ENCODE results near the gene ADAMTS5.

The ADAMTS5 gene

DNA sequence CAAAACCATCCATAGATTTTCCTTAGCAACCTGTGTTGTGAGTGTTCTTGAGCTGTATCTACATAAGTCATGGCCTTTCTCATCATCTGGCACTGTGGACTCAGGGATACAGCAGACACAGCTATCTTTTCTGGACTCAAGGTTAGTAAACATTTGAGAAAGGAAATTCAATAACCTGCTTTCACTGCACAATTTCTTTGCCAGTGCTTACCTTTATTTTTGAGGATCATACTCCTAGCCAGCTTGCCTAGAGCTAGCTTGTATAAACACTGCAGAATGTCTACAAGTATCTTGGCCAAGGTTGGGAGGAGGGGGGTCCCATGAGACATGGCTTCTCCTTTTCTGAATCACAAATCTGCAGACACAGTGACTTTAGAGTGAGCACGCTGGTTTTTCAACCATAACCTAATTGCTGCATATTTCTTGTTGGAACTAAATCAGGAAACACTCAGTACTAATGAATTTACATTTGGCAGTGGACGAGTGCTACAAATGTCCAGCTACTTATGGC, 27.2 kb downstream of the ADAMTS5 start:
- no peak overlapping the region for H3K27ac ChIP-seq (replicated peaks)
- no peaks in the 10 kb centered on the region for H3K27me3 ChIP-seq (ENCODE audit: insufficient read depth, poor library complexity, severe bottlenecking)
- DNase-seq (ENCODE audit: low read depth in 1 of 2, low spot score in 1 of 2) = no peak

DNA sequence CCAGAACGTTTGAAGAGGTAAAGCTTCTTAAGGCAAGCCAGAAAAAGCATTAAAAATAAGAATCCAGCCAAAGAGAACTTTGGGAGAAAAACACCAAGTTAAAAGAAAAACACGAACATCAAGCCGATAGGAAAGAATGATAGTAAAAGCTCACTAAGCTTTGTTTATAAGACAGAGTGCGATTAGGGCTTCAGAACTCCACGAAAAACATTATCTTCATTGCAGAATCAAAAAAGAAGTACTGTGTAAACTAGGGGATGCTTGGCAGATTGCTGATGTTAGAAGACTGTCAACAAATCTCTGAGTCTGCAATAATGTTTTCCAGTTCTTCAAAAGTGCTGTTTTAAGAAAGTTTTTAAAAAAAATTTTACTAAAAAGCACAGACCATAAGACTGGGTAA, 30.2 kb downstream of the ADAMTS5 start:
- Histone ChIP-seq H3K27me3 (ENCODE audit: insufficient read depth, poor library complexity, severe bottlenecking) (no peaks in the 10 kb centered on the region), H3K27ac (replicated peaks) (no peak overlapping the region), H3K4me3 (replicated peaks; ENCODE audit: insufficient read depth, low read length) (no peak overlapping the region)
- TF ChIP-seq, protein P1, sequence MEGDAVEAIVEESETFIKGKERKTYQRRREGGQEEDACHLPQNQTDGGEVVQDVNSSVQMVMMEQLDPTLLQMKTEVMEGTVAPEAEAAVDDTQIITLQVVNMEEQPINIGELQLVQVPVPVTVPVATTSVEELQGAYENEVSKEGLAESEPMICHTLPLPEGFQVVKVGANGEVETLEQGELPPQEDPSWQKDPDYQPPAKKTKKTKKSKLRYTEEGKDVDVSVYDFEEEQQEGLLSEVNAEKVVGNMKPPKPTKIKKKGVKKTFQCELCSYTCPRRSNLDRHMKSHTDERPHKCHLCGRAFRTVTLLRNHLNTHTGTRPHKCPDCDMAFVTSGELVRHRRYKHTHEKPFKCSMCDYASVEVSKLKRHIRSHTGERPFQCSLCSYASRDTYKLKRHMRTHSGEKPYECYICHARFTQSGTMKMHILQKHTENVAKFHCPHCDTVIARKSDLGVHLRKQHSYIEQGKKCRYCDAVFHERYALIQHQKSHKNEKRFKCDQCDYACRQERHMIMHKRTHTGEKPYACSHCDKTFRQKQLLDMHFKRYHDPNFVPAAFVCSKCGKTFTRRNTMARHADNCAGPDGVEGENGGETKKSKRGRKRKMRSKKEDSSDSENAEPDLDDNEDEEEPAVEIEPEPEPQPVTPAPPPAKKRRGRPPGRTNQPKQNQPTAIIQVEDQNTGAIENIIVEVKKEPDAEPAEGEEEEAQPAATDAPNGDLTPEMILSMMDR (IDR thresholded peaks at IDR 0.05; ENCODE audit: insufficient read depth, low read length) = no peak
- no peak for TF ChIP-seq GABPA (IDR thresholded peaks at IDR 0.05; ENCODE audit: low read depth)
- no peak for TF ChIP-seq POLR2AphosphoS5 (IDR thresholded peaks at IDR 0.05; ENCODE audit: low read depth)
- no peak for TF ChIP-seq SPI1 (IDR thresholded peaks at IDR 0.05; ENCODE audit: borderline replicate concordance, low read depth)
- TF ChIP-seq, protein P2, sequence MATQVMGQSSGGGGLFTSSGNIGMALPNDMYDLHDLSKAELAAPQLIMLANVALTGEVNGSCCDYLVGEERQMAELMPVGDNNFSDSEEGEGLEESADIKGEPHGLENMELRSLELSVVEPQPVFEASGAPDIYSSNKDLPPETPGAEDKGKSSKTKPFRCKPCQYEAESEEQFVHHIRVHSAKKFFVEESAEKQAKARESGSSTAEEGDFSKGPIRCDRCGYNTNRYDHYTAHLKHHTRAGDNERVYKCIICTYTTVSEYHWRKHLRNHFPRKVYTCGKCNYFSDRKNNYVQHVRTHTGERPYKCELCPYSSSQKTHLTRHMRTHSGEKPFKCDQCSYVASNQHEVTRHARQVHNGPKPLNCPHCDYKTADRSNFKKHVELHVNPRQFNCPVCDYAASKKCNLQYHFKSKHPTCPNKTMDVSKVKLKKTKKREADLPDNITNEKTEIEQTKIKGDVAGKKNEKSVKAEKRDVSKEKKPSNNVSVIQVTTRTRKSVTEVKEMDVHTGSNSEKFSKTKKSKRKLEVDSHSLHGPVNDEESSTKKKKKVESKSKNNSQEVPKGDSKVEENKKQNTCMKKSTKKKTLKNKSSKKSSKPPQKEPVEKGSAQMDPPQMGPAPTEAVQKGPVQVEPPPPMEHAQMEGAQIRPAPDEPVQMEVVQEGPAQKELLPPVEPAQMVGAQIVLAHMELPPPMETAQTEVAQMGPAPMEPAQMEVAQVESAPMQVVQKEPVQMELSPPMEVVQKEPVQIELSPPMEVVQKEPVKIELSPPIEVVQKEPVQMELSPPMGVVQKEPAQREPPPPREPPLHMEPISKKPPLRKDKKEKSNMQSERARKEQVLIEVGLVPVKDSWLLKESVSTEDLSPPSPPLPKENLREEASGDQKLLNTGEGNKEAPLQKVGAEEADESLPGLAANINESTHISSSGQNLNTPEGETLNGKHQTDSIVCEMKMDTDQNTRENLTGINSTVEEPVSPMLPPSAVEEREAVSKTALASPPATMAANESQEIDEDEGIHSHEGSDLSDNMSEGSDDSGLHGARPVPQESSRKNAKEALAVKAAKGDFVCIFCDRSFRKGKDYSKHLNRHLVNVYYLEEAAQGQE (IDR thresholded peaks at IDR 0.05; ENCODE audit: insufficient replicate concordance, low read depth) = no peak
- no peak for DNase-seq (ENCODE audit: low read depth in 1 of 2, low spot score in 1 of 2)

More for the DNA sequence above, 27.2 kb downstream of the ADAMTS5 start:
- no peak for TF ChIP-seq SPI1 (IDR thresholded peaks at IDR 0.05; ENCODE audit: borderline replicate concordance, low read depth)
- H3K4me3 ChIP-seq (replicated peaks; ENCODE audit: insufficient read depth, low read length) = no peak overlapping the region

DNA sequence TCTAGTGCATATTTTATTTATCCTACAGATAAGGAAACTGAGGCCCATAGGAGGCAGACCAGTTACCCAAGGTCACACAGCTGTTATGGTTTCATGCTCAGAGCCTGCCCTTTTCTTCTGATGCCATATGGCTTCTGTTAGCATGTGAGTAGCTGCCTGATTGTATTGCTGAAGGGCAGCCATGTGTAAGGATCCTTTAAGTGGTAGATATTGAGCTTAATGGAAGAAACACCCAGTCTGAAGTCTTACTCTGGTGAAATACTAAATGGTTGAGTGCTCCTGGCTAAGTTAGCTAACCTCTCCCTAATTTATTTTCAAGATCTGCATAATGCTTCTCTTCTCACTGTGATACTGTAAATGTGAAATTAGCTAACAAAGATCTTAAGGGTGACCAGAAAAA, 30.9 kb downstream of the ADAMTS5 start:
- TF ChIP-seq, protein P1 (IDR thresholded peaks at IDR 0.05; ENCODE audit: insufficient read depth, low read length) = no peak
- TF ChIP-seq GABPA (IDR thresholded peaks at IDR 0.05; ENCODE audit: low read depth) (no peak), SPI1 (IDR thresholded peaks at IDR 0.05; ENCODE audit: borderline replicate concordance, low read depth) (no peak), POLR2AphosphoS5 (IDR thresholded peaks at IDR 0.05; ENCODE audit: low read depth) (no peak)
- TF ChIP-seq, protein P2 (IDR thresholded peaks at IDR 0.05; ENCODE audit: insufficient replicate concordance, low read depth) = no peak
- Histone ChIP-seq H3K4me3 (replicated peaks; ENCODE audit: insufficient read depth, low read length) (no peak overlapping the region), H3K27ac (replicated peaks) (no peak overlapping the region), H3K27me3 (ENCODE audit: insufficient read depth, poor library complexity, severe bottlenecking) (no peaks in the 10 kb centered on the region)
- no peak for DNase-seq (ENCODE audit: low read depth in 1 of 2, low spot score in 1 of 2)

DNA sequence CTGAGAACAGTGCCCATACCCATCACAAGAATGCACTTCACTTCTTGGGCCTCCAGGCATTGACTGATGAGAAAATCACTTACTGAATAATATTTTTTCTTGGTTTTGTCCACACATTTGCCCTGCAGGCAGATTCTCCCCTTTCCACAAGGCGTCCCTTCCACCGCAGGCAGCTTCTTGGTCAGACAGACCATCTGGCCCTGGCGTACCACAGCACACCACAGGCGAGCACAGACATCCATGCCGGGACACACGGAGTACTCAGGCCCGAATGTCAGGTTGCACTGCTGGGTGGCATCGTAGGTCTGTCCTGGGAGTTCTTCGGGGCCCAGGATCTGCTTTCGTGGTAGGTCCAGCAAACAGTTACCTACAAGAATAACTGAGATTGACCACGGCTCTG, 32.5 kb downstream of the ADAMTS5 start:
- no peak for DNase-seq (ENCODE audit: low read depth in 1 of 2, low spot score in 1 of 2)
- Histone ChIP-seq H3K27me3 (ENCODE audit: insufficient read depth, poor library complexity, severe bottlenecking) (no peaks in the 10 kb centered on the region), H3K4me3 (replicated peaks; ENCODE audit: insufficient read depth, low read length) (no peak overlapping the region), H3K27ac (replicated peaks) (no peak overlapping the region)
- TF ChIP-seq, protein P1 (IDR thresholded peaks at IDR 0.05; ENCODE audit: insufficient read depth, low read length) = no peak
- no peak for TF ChIP-seq GABPA (IDR thresholded peaks at IDR 0.05; ENCODE audit: low read depth)
- TF ChIP-seq POLR2AphosphoS5 (IDR thresholded peaks at IDR 0.05; ENCODE audit: low read depth) = no peak
- TF ChIP-seq SPI1 (IDR thresholded peaks at IDR 0.05; ENCODE audit: borderline replicate concordance, low read depth) = no peak
- TF ChIP-seq, protein P2 (IDR thresholded peaks at IDR 0.05; ENCODE audit: insufficient replicate concordance, low read depth) = no peak

Measured in HL-60 (cell line).